Erythroblast (primary cell): ENCODE results near the gene ATP6V0E1.
"Not testable (repeated sequence)": the region's sequence is repeated elsewhere in the genome, so short reads cannot be mapped to it uniquely, and the experiment has no call there.

Source experiments
- DNase-seq, 2 experiments: peaks; one replicate each; lab custom pipeline; 2025; lab: John Stamatoyannopoulos, UW
- GATA1 ChIP-seq: IDR thresholded peaks from 2 replicates; pipeline ENCODE4 v1.6.1; 2011; ENCODE audit warnings: low read depth, mild to moderate bottlenecking, control low read depth, low read length, moderate library complexity
- POLR2A ChIP-seq: IDR thresholded peaks from 2 replicates; pipeline ENCODE4 v1.6.1; 2011; ENCODE audit warnings: mild to moderate bottlenecking, low read length

The ATP6V0E1 gene

DNA sequence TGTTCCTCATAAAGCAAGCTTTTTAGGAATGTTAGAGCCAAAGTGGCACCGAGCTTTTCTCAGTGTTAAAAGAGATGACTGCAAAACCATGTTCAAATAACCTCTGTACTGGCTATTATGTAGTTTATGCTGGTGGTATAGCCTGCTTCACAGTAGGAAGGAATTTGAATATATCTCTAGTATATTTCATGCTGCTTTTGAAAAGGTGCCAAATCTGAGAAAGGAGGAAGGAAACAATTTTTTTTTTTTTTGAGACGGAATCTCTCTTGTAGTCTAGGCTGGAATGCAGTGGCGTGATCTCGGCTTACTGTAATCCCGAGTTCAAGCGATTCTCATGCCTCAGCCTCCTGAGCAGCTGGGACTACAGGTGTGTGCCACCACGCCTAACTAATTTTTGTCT, 86.1 kb downstream of the ATP6V0E1 start:
- TF ChIP-seq GATA1 (no peak), POLR2A (no peak)
- DNase-seq: no peak

DNA sequence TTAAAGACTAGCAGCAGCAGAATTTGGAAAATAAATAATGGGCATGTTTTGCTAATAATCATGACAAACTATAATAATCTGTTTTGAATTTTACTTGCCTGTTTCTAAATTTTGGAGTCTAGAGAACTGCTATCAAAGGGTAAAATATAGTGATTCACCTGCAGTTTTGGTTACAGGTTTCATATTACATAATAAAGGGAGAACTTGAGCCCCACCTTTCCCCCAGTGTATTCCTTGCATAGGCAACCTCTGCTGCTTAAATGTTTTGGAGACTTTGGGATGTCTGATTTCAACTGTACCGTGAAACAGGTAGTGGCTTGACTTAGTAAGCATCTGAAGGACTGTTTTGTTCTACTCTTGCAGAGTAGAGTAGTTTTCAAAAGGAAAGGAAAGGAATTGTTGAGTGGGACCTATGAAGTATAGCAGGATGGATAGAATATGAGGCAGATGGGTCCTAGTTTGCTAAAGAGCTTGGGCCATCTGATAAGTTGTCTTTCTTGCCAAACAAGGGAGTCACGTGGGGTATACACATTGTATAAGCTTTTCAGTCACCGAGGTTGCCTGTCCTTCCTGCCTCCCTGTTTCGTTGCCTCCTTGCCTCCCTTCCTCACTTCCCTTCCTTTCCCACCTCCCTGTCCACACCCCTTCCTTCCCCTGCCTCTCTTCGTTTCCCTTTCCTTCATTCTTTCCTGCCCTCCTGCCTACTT, 91.7 kb downstream of the ATP6V0E1 start:
- TF ChIP-seq GATA1 (no peak), POLR2A (no peak)
- no peak for DNase-seq

DNA sequence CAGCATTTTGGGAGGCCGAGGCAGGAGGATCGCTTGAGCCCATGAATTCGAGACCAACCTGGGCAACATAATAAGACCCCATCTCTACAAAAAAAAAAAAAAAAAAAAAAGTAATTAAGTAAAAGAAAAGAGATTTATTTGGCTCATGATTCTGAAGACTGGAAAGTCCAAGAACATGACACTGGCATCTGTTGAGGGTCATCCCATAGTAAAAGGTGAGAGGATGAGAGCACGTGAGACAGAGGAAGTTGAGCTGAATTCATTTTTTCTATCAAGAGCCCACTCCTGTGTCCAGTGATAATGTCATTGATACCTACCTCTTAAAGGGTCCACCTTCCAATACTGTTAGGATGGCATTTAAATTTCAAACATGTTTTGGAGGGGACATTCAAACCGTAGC, 92.4 kb downstream of the ATP6V0E1 start:
- no peak for TF ChIP-seq POLR2A
- TF ChIP-seq GATA1: no peak
- no peak for DNase-seq

DNA sequence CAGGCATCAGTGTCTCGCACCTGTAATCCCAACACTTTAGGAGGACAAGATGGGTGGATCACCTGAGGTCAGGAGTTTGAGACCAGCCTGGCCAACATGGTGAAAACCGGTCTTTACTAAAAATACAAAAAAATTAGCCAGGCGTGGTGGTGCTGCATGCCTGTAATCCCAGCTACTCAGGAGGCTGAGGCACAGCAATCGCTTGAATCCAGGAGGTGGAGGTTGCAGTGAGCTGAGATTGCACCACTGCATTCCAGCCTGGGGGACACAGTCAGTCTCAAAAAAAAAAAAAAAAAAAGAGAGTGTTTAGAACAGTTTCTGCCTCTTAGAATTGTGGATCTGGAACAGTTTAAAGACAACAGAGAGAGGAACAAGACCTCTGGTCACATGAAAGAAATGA, 92.9 kb downstream of the ATP6V0E1 start:
- not testable (repeated sequence) for DNase-seq

DNA sequence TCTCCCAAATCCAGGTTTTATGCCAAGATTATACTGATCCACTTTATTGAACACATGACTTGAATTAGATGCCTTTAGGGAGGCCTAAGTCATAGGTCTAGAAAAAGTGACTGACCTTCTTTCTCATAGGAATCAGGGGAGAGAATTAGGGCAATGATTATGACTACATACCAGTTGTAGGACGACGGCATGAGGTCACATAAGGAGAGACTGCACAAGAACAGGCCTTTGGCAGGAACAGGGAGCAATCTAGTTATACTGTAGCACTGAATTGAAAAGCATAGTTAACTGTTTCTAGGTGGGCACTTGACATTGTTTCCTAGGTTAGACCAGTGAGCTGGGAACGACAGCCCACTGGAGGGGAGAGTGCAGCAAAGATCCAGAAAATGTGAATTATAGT, 95.3 kb downstream of the ATP6V0E1 start:
- TF ChIP-seq POLR2A (no peak), GATA1 (no peak)

More for the DNA sequence above, 95.3 kb downstream of the ATP6V0E1 start:
- DNase-seq: no peak
